HEK293 (cell line): ENCODE data around the gene CST2.
"Not testable (repeated sequence)": the region's sequence is repeated elsewhere in the genome, so short reads cannot be mapped to it uniquely, and the experiment has no call there.

Experiments used
- CTCF ChIA-PET: fragments of 350-600 bp; formaldehyde crosslinking; extraction: SDS; loops from one replicate; lab custom pipeline; 2021; ENCODE audit warnings: antibody characterized with exemption; lab: Yijun Ruan, JAX
- POLR2A ChIA-PET: fragments of 300-600 bp; formaldehyde crosslinking; extraction: SDS; loops from one replicate; lab custom pipeline; 2020; ENCODE audit warnings: antibody characterized with exemption, inconsistent platforms; lab: Yijun Ruan, JAX
- H3K27ac ChIP-seq: fragments of 200-500 bp; sonication (Bioruptor generic); 2 replicates; pipeline ENCODE4 v1.5.1; 2014; ENCODE audit warnings: low read depth, low read length, control low read depth, inconsistent platforms; ENCODE audit errors: extremely low read depth
- H3K36me3 ChIP-seq, 2 experiments: fragments of 200-500 bp in 1 of 2; sonication (Bioruptor generic) in 1 of 2; 1 replicate in 1 of 2; 2 replicates in 1 of 2; pipeline ENCODE4 v1.5.1; 2014 to 2017; ENCODE audit warnings: inconsistent platforms in 2 of 2, low read length in 2 of 2; ENCODE audit not compliant: control insufficient read depth in 2 of 2, insufficient read depth in 1 of 2
- H3K4me1 ChIP-seq: fragments of 200-500 bp; sonication (Bioruptor generic); 2 replicates; pipeline ENCODE4 v1.5.1; 2014; ENCODE audit warnings: mild to moderate bottlenecking, low read length, inconsistent platforms; ENCODE audit not compliant: control insufficient read depth, insufficient read depth
- H3K4me3 ChIP-seq: 2 replicates; pipeline ENCODE4 v1.5.1; 2011; ENCODE audit warnings: low read depth, mild to moderate bottlenecking, control low read depth, low read length, moderate library complexity
- H3K9me3 ChIP-seq: fragments of 200-500 bp; sonication (Bioruptor generic); 2 replicates; pipeline ENCODE4 v1.5.1; 2014; ENCODE audit warnings: low read depth, low read length, inconsistent platforms; ENCODE audit not compliant: control insufficient read depth, insufficient read depth
- AEBP2 ChIP-seq: fragments of 450-650 bp; formaldehyde crosslinking; IDR thresholded peaks from 2 replicates; pipeline ENCODE4 v1.5.1; 2016; ENCODE audit warnings: missing biosample characterization, missing genetic modification characterization, borderline replicate concordance
- PRDM1 ChIP-seq: fragments of 450-650 bp; formaldehyde crosslinking; IDR thresholded peaks from 2 replicates; pipeline ENCODE4; 2016; ENCODE audit warnings: missing biosample characterization, missing genetic modification characterization
- SALL2 ChIP-seq: fragments of 450-650 bp; formaldehyde crosslinking; IDR thresholded peaks from 2 replicates; pipeline ENCODE4 v1.5.0; 2017; ENCODE audit warnings: missing biosample characterization, mild to moderate bottlenecking, missing genetic modification characterization, borderline replicate concordance
- SCRT1 ChIP-seq: fragments of 450-650 bp; formaldehyde crosslinking; IDR thresholded peaks from 2 replicates; pipeline ENCODE4 v1.5.1; 2016; ENCODE audit warnings: missing biosample characterization, missing genetic modification characterization, borderline replicate concordance
- YY2 ChIP-seq: fragments of 450-650 bp; formaldehyde crosslinking; IDR thresholded peaks from 2 replicates; pipeline ENCODE4 v1.5.1; 2016; ENCODE audit warnings: missing biosample characterization, missing genetic modification characterization
- ZBTB20 ChIP-seq: fragments of 450-650 bp; formaldehyde crosslinking; IDR thresholded peaks from 2 replicates; pipeline ENCODE4 v1.5.1; 2016; ENCODE audit warnings: missing biosample characterization, missing genetic modification characterization
- ZNF132 ChIP-seq: fragments of 450-650 bp; formaldehyde crosslinking; IDR thresholded peaks from 2 replicates; pipeline ENCODE4 v1.5.1; 2017; ENCODE audit warnings: missing biosample characterization, missing genetic modification characterization, borderline replicate concordance
- ZNF138 ChIP-seq: fragments of 450-650 bp; formaldehyde crosslinking; IDR thresholded peaks from 2 replicates; pipeline ENCODE4 v1.5.1; 2016; ENCODE audit warnings: missing biosample characterization, missing genetic modification characterization, borderline replicate concordance
- ZNF146 ChIP-seq: fragments of 450-650 bp; formaldehyde crosslinking; IDR thresholded peaks from 2 replicates; pipeline ENCODE4 v1.5.1; 2016; ENCODE audit warnings: missing biosample characterization, missing genetic modification characterization
- ZNF280C ChIP-seq: fragments of 450-650 bp; formaldehyde crosslinking; IDR thresholded peaks from 2 replicates; pipeline ENCODE4 v1.5.1; 2016; ENCODE audit warnings: missing biosample characterization, missing genetic modification characterization
- ZNF292 ChIP-seq: fragments of 450-650 bp; formaldehyde crosslinking; IDR thresholded peaks from 2 replicates; pipeline ENCODE4 v1.5.1; 2016; ENCODE audit warnings: low read depth, missing biosample characterization, missing genetic modification characterization, borderline replicate concordance
- ZNF335 ChIP-seq: fragments of 450-650 bp; formaldehyde crosslinking; conservative IDR thresholded peaks from 2 replicates; pipeline ENCODE4 v1.5.1; 2016; ENCODE audit warnings: missing biosample characterization, missing genetic modification characterization
- ZNF404 ChIP-seq: fragments of 450-650 bp; formaldehyde crosslinking; IDR thresholded peaks from 2 replicates; pipeline ENCODE4 v1.5.1; 2017; ENCODE audit warnings: missing biosample characterization, missing genetic modification characterization
- ZNF426 ChIP-seq: fragments of 450-650 bp; formaldehyde crosslinking; IDR thresholded peaks from 2 replicates; pipeline ENCODE4 v1.5.1; 2017; ENCODE audit warnings: missing biosample characterization, missing genetic modification characterization, mild to moderate bottlenecking, inconsistent platforms, moderate library complexity
- ZNF433 ChIP-seq: fragments of 450-650 bp; formaldehyde crosslinking; IDR thresholded peaks from 2 replicates; pipeline ENCODE4 v1.5.1; 2016; ENCODE audit warnings: missing biosample characterization, missing genetic modification characterization, low read depth
- ZNF514 ChIP-seq: fragments of 450-650 bp; formaldehyde crosslinking; IDR thresholded peaks from 2 replicates; pipeline ENCODE4 v1.5.1; 2016; ENCODE audit warnings: missing biosample characterization, missing genetic modification characterization
- ZNF585B ChIP-seq: fragments of 450-650 bp; formaldehyde crosslinking; IDR thresholded peaks from 2 replicates; pipeline ENCODE4 v1.5.1; 2016; ENCODE audit warnings: missing biosample characterization, missing genetic modification characterization
- ZNF600 ChIP-seq: fragments of 450-650 bp; formaldehyde crosslinking; IDR thresholded peaks from 2 replicates; pipeline ENCODE4 v1.5.1; 2016; ENCODE audit warnings: missing biosample characterization, missing genetic modification characterization
- ZNF776 ChIP-seq: fragments of 450-650 bp; formaldehyde crosslinking; IDR thresholded peaks from 2 replicates; pipeline ENCODE4 v1.5.0; 2017; ENCODE audit warnings: missing biosample characterization, missing genetic modification characterization, borderline replicate concordance
- ZSCAN16 ChIP-seq: fragments of 450-650 bp; formaldehyde crosslinking; IDR thresholded peaks from 2 replicates; pipeline ENCODE4 v1.5.1; 2016; ENCODE audit warnings: missing biosample characterization, missing genetic modification characterization
- TF ChIP-seq, protein P1 (sequence below): fragments of 450-650 bp; IDR thresholded peaks from 2 replicates; pipeline ENCODE4 v1.5.1; 2018; ENCODE audit warnings: missing biosample characterization, missing genetic modification characterization
- TF ChIP-seq, protein P2 (sequence below): fragments of 450-650 bp; formaldehyde crosslinking; IDR thresholded peaks from 2 replicates; pipeline ENCODE4 v1.5.1; 2016; ENCODE audit warnings: missing biosample characterization, missing genetic modification characterization

CST2 gene

DNA sequence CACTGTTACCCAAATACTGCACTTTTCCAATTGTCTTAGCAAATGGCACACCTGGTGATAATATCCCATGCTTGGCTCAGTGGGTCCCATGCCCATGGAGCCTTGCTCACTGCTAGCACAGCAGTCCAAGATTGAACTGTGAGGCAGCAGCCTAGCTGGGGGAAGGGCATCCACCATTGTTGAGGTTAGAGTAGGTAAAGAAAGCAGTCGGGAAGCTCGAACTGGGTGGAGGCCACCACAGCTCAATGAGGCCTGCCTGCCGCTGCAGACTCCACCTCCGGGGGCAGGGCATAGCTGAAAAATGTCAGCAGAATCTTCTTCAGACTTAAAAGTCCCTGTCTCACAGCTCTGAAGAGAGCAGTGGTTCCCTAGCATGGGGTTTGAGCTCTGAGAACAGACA, 9.2 kb upstream of the CST2 start (continued):
- no peak for TF ChIP-seq ZNF585B (tag by site-specific recombination)
- no peak for TF ChIP-seq ZNF138 (tag by site-specific recombination)
- no peak for TF ChIP-seq PRDM1 (tag by site-specific recombination)
- no peak for TF ChIP-seq ZNF292 (tag by site-specific recombination)
- no peak for TF ChIP-seq ZBTB20 (tag by site-specific recombination)
- TF ChIP-seq SALL2 (tag by site-specific recombination): no peak
- TF ChIP-seq YY2: no peak
- no peak for TF ChIP-seq ZNF776
- TF ChIP-seq ZSCAN16: no peak
- no peak for TF ChIP-seq SCRT1 (tag by site-specific recombination)

DNA sequence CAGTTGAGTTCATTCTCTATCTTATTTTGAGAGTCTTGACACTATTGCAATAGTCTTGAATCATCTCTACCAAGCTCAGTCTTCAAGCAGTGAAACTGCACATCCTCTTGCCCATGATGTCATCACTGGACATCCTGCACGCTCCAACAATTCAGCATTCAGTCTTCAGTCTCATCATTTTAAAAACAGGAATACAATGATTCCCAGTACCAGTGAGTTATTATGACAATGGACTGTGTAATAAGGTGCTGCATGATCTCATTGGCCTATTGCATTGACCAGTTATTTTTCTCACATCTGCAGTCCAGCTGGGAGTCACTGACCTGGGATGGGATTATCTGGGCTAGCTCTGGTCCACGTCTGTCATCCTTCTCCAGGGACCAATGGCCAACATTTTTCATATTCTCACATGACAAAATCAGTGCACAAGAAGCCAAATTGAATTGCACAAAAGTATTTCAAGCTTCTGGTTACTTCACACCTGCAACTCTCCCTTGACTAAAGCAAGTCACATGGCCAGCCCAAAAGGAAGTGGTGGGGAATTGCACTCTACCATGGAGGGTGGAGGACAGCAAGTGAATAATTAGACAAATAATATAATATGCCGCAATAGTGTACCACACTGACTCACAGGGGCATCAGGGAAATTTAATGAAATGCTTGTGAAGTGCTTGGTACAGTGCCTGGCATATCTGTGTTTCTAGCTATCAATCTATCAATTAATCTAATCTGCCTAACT, 6.4 kb upstream of the CST2 start:
- H3K4me1 ChIP-seq: no peaks in the 10 kb centered on the region
- ChIA-PET CTCF (no interaction called here), POLR2A (no interaction called here)
- H3K9me3 ChIP-seq: no peaks in the 10 kb centered on the region
- no peak for TF ChIP-seq ZNF514
- TF ChIP-seq ZNF132: no peak
- TF ChIP-seq ZNF404 (tag by site-specific recombination): no peak
- no peak for TF ChIP-seq ZBTB20 (tag by site-specific recombination)
- TF ChIP-seq ZNF335 (tag by site-specific recombination): no peak
- no peak for TF ChIP-seq ZNF600 (tag by site-specific recombination)
- TF ChIP-seq, protein P1, sequence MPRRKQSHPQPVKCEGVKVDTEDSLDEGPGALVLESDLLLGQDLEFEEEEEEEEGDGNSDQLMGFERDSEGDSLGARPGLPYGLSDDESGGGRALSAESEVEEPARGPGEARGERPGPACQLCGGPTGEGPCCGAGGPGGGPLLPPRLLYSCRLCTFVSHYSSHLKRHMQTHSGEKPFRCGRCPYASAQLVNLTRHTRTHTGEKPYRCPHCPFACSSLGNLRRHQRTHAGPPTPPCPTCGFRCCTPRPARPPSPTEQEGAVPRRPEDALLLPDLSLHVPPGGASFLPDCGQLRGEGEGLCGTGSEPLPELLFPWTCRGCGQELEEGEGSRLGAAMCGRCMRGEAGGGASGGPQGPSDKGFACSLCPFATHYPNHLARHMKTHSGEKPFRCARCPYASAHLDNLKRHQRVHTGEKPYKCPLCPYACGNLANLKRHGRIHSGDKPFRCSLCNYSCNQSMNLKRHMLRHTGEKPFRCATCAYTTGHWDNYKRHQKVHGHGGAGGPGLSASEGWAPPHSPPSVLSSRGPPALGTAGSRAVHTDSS (tag by site-specific recombination): no peak
- no peak for TF ChIP-seq SCRT1 (tag by site-specific recombination)
- TF ChIP-seq ZNF426 (tag by site-specific recombination): no peak
- no peak for TF ChIP-seq ZNF146 (tag by site-specific recombination)
- TF ChIP-seq ZNF433 (tag by site-specific recombination): no peak
- TF ChIP-seq AEBP2 (tag by site-specific recombination): no peak
- TF ChIP-seq ZNF280C (tag by site-specific recombination): no peak
- TF ChIP-seq, protein P2, sequence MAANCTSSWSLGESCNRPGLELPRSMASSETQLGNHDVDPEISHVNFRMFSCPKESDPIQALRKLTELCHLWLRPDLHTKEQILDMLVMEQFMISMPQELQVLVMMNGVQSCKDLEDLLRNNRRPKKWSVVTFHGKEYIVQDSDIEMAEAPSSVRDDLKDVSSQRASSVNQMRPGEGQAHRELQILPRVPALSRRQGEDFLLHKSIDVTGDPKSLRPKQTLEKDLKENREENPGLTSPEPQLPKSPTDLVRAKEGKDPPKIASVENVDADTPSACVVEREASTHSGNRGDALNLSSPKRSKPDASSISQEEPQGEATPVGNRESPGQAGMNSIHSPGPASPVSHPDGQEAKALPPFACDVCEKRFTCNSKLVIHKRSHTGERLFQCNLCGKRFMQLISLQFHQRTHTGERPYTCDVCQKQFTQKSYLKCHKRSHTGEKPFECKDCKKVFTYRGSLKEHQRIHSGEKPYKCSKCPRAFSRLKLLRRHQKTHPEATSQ: no peak
- H3K36me3 ChIP-seq: no peaks in the 10 kb centered on the region
- H3K27ac ChIP-seq: no peak overlapping the region
- H3K4me3 ChIP-seq: no peak overlapping the region

GRCh38 chr20:23831961-23832360, 5.4 kb upstream of the CST2 start:
- H3K4me1 ChIP-seq, H3K27ac ChIP-seq, H3K4me3 ChIP-seq, H3K9me3 ChIP-seq, CTCF ChIA-PET, POLR2A ChIA-PET, H3K36me3 ChIP-seq: not testable (repeated sequence)
